PC-3 (cell line): ENCODE results near the gene CTNNA3. TPM values are rescaled to one million over a fixed set of nuclear protein-coding genes. Genes with fewer than 3 reads are reported as not detected.

Experiments
- ATAC-seq: fragments of 200-7000 bp; cut with Tn5 transposase; 2 replicates; pipeline ENCODE4 v1.9.1; 2020; ENCODE audit warnings: mild to moderate bottlenecking, moderate library complexity
- BruUV-seq: library from RNA; stranded (reverse); fragments of 400-500 nt; replicated peaks from 2 replicates; lab custom pipeline; 2021; lab: Mats Ljungman, UMichigan
- CTCF ChIA-PET: fragments of 300-600 bp; sonication (Branson Sonifier 250); formaldehyde crosslinking; loops from one replicate; lab custom pipeline; 2022; ENCODE audit warnings: antibody characterized with exemption; lab: Charles Lee
- POLR2A ChIA-PET: fragments of 300-600 bp; sonication (Branson Sonifier 250); formaldehyde crosslinking; loops from one replicate; lab custom pipeline; 2022; ENCODE audit warnings: antibody characterized with exemption; ENCODE audit not compliant: unreplicated experiment; lab: Charles Lee
- DNase-seq: peaks from one replicate; pipeline ENCODE4 v3.0.0-alpha.2; 2015
- H2AFZ ChIP-seq: fragments of 300-600 bp; sonication (generic); 2 replicates; pipeline ENCODE4 v1.6.0; 2016; ENCODE audit warnings: antibody characterized with exemption, low read length
- H3F3A ChIP-seq: fragments of 300-600 bp; sonication (generic); one replicate; pipeline ENCODE4 v1.6.0; 2017; ENCODE audit warnings: antibody characterized with exemption, low read length, control low read depth, mild to moderate bottlenecking; ENCODE audit not compliant: unreplicated experiment
- H3K27ac ChIP-seq: fragments of 300-600 bp; sonication (generic); 2 replicates; pipeline ENCODE4 v1.5.1; 2016; ENCODE audit warnings: mild to moderate bottlenecking, low read length
- H3K27me3 ChIP-seq: fragments of 300-600 bp; sonication (generic); 2 replicates; pipeline ENCODE4 v1.6.1; 2016; ENCODE audit warnings: low read length, mixed read lengths
- H3K36me3 ChIP-seq: fragments of 300-600 bp; sonication (generic); 2 replicates; pipeline ENCODE4 v1.6.1; 2016; ENCODE audit warnings: low read depth, mixed run types, low read length, mixed read lengths
- H3K4me1 ChIP-seq: fragments of 300-600 bp; sonication (generic); 2 replicates; pipeline ENCODE4 v1.5.1; 2016; ENCODE audit warnings: low read length; ENCODE audit not compliant: insufficient read depth
- H3K4me2 ChIP-seq: fragments of 300-600 bp; sonication (generic); 2 replicates; pipeline ENCODE4 v1.6.0; 2016; ENCODE audit warnings: low read length
- H3K4me3 ChIP-seq: fragments of 300-600 bp; sonication (generic); 2 replicates; pipeline ENCODE4 v1.5.1; 2016; ENCODE audit warnings: mild to moderate bottlenecking, low read length, mixed read lengths
- H3K79me2 ChIP-seq: fragments of 300-600 bp; sonication (generic); 2 replicates; pipeline ENCODE4 v1.6.1; 2017; ENCODE audit warnings: low read length, mixed read lengths
- H3K9ac ChIP-seq: fragments of 300-600 bp; sonication (generic); 2 replicates; pipeline ENCODE4 v1.6.0; 2016; ENCODE audit warnings: mild to moderate bottlenecking, low read length
- H3K9me2 ChIP-seq: fragments of 300-600 bp; sonication (generic); replicated peaks from 2 replicates; pipeline ENCODE4 v1.6.1; 2016; ENCODE audit warnings: mixed run types, low read length, mixed read lengths
- H3K9me3 ChIP-seq: fragments of 300-600 bp; sonication (generic); 2 replicates; pipeline ENCODE4 v1.6.1; 2016; ENCODE audit warnings: low read length, mixed read lengths
- H4K20me1 ChIP-seq: fragments of 300-600 bp; sonication (generic); 2 replicates; pipeline ENCODE4 v1.6.1; 2016; ENCODE audit warnings: low read length, mixed read lengths
- EZH2 ChIP-seq: fragments of 300-600 bp; sonication (generic); IDR thresholded peaks from one replicate; pipeline ENCODE4 v1.6.1; 2017; ENCODE audit warnings: antibody characterized with exemption, mild to moderate bottlenecking, low read length; ENCODE audit not compliant: unreplicated experiment
- EZH2phosphoT487 ChIP-seq: fragments of 300-600 bp; sonication (generic); IDR thresholded peaks from 2 replicates; pipeline ENCODE4 v1.6.1; 2018; ENCODE audit warnings: mild to moderate bottlenecking, antibody characterized with exemption, low read length, borderline replicate concordance
- intact Hi-C: fragments of 100-400 bp; cut with micrococcal nuclease; formaldehyde crosslinking; loops from 2 replicates; pipeline ENCODE4 v1.9.0; 2023
- total RNA-seq: library from RNA; depleted of rRNA; stranded (reverse); fragments of >200 nt; gene quantifications from 2 replicates; pipeline ENCODE4 v1.2.3, GENCODE V29; 2014
- TF ChIP-seq, protein P1 (sequence below): fragments of 300-600 bp; sonication (generic); conservative IDR thresholded peaks from 2 replicates; pipeline ENCODE4 v1.5.1; 2017; ENCODE audit warnings: antibody characterized with exemption, low read depth, mild to moderate bottlenecking, low read length

The CTNNA3 gene
- total RNA-seq, 1 experiment from 2014 or later, result 1.9 TPM

DNA sequence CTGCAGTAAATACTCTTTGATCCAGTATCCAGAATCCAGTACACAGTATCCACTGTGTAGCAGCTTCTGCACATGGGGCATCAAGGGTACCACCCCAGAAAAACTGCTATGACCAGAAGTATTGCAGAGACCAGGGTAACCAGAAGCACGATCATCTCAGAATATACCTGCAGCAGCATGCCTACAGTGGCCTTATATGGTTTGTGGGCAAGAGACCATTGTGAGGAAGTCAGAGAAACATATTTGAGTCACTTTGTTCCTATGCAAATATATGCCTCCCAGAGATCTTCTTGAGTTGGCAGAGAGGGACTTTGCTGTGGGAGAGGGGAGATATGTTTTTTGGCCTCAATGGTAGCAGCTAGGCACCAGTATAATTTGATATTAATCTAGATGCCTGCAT, 976.5 kb downstream of the CTNNA3 start:
- no peaks in the 10 kb centered on the region for H3K9me3 ChIP-seq
- H4K20me1 ChIP-seq, result no peaks in the 10 kb centered on the region
- H3K4me2 ChIP-seq, result no peak overlapping the region
- no peak overlapping the region for H3K4me3 ChIP-seq
- no peak overlapping the region for H2AFZ ChIP-seq
- DNase-seq (peak; percentile 48), ATAC-seq (peak; percentile 59)
- CTCF ChIA-PET, result no interaction called here
- no TSS peak for BruUV-seq
- H3K27me3 ChIP-seq, result no peaks in the 10 kb centered on the region
- no peak overlapping the region for H3K9ac ChIP-seq
- no peaks in the 10 kb centered on the region; the same call in 1 of the 2 replicates for H3K9me2 ChIP-seq
- H3K36me3 ChIP-seq, result no peaks in the 10 kb centered on the region
- H3K4me1 ChIP-seq, result peaks cover 6% of the 10 kb centered on the region; the same call in 1 of the 2 replicates
- no peaks in the 10 kb centered on the region for H3K79me2 ChIP-seq
- no peaks in the 10 kb centered on the region for H3F3A ChIP-seq
- POLR2A ChIA-PET, result no interaction called here
- TF ChIP-seq EZH2, result no peak
- TF ChIP-seq, protein P1, sequence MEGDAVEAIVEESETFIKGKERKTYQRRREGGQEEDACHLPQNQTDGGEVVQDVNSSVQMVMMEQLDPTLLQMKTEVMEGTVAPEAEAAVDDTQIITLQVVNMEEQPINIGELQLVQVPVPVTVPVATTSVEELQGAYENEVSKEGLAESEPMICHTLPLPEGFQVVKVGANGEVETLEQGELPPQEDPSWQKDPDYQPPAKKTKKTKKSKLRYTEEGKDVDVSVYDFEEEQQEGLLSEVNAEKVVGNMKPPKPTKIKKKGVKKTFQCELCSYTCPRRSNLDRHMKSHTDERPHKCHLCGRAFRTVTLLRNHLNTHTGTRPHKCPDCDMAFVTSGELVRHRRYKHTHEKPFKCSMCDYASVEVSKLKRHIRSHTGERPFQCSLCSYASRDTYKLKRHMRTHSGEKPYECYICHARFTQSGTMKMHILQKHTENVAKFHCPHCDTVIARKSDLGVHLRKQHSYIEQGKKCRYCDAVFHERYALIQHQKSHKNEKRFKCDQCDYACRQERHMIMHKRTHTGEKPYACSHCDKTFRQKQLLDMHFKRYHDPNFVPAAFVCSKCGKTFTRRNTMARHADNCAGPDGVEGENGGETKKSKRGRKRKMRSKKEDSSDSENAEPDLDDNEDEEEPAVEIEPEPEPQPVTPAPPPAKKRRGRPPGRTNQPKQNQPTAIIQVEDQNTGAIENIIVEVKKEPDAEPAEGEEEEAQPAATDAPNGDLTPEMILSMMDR, result no peak
- no peak for TF ChIP-seq EZH2phosphoT487
- intact Hi-C loops, result loop anchor here (2.0 kb wide), 1 partner anchor 13 kb away; no protein-coding TSS in a partner anchor
- H3K27ac ChIP-seq, result no peak overlapping the region

- Histone ChIP-seq H4K20me1 (no peaks in the 10 kb centered on the region), H3K4me1 (peaks cover 7% of the 10 kb centered on the region; the same call in 1 of the 2 replicates), H3K9me2 (no peaks in the 10 kb centered on the region; the same call in 1 of the 2 replicates), H3K9ac (no peak overlapping the region), H3K4me3 (no peak overlapping the region), H3K36me3 (no peaks in the 10 kb centered on the region), H2AFZ (no peak overlapping the region), H3K27ac (no peak overlapping the region), H3K79me2 (no peaks in the 10 kb centered on the region), H3K9me3 (no peaks in the 10 kb centered on the region), H3F3A (no peaks in the 10 kb centered on the region), H3K4me2 (no peak overlapping the region), H3K27me3 (no peaks in the 10 kb centered on the region)
- ChIA-PET CTCF (no interaction called here), POLR2A (no interaction called here)
- DNase-seq (no peak), ATAC-seq (no peak; the same call in 1 of the 2 replicates)
- no peak for TF ChIP-seq EZH2phosphoT487
- TF ChIP-seq, protein P1, result no peak
- no peak for TF ChIP-seq EZH2
- intact Hi-C loops, result no loop called here
- BruUV-seq, result no TSS peak
These were observed 978.6 kb downstream of the CTNNA3 start for GRCh38 chr10:66717231-66717981.

- Histone ChIP-seq H4K20me1 (no peaks in the 10 kb centered on the region), H3F3A (no peaks in the 10 kb centered on the region), H2AFZ (peak overlapping the region; percentile 14; the same call in 1 of the 2 replicates), H3K79me2 (no peaks in the 10 kb centered on the region), H3K9ac (no peak overlapping the region), H3K27ac (no peak overlapping the region), H3K27me3 (no peaks in the 10 kb centered on the region), H3K9me2 (no peaks in the 10 kb centered on the region; the same call in 1 of the 2 replicates), H3K9me3 (no peaks in the 10 kb centered on the region), H3K4me2 (0 out of 2 replicates have a peak overlapping the region, but pooled peaks have one; percentile 5), H3K36me3 (no peaks in the 10 kb centered on the region), H3K4me1 (peaks cover 7% of the 10 kb centered on the region; the same call in 1 of the 2 replicates), H3K4me3 (no peak overlapping the region)
- POLR2A ChIA-PET, result no interaction called here
- CTCF ChIA-PET, result no interaction called here
- BruUV-seq, result no TSS peak
- no peak for TF ChIP-seq EZH2
- TF ChIP-seq, protein P1, result no peak
- DNase-seq (peak; percentile 46), ATAC-seq (peak; percentile 59)
- intact Hi-C loops, result no loop called here
These were observed 981.3 kb downstream of the CTNNA3 start for GRCh38 chr10:66714741-66715140.
